ENCODE results near the gene KCNA2.

The KCNA2 gene

GRCh38 chr1:110633646-110634030 is 27.5 kb upstream of the KCNA2 start:
- Histone ChIP-seq H3K4me2 (ENCODE audit: insufficient read depth, low read length) (no peak overlapping the region), H3K4me1 (ENCODE audit: insufficient read depth, low read length) (peaks cover 22% of the 10 kb centered on the region), H3K9ac (ENCODE audit: low read depth, low read length) (no peak overlapping the region)

GRCh38 chr1:110631836-110632620 is 25.9 kb upstream of the KCNA2 start:
- H3K4me1 ChIP-seq (ENCODE audit: insufficient read depth, low read length): peaks cover 22% of the 10 kb centered on the region
- no peak overlapping the region for H3K9ac ChIP-seq (ENCODE audit: low read depth, low read length)
- H3K79me2 ChIP-seq (ENCODE audit: insufficient read depth, low read length): no peaks in the 10 kb centered on the region
- no peak for DNase-seq
- no peaks in the 10 kb centered on the region for H3K27me3 ChIP-seq (ENCODE audit: insufficient read depth, low read length, poor library complexity)
- ATAC-seq (ENCODE audit: insufficient read depth, low read depth): no peak
- no peaks in the 10 kb centered on the region for H3K9me3 ChIP-seq (ENCODE audit: insufficient read depth, low read length, severe bottlenecking)
- no peaks in the 10 kb centered on the region for H3K36me3 ChIP-seq (ENCODE audit: insufficient read depth, low read length)
- no peak overlapping the region for H3K4me3 ChIP-seq (ENCODE audit: low read depth in 1 of 2, low read length in 2 of 2)
- TF ChIP-seq CTCF (IDR thresholded peaks at IDR 0.05; ENCODE audit: borderline replicate concordance, extremely low read depth, low read length, poor library complexity, severe bottlenecking): no peak
- no peak for TF ChIP-seq EZH2 (IDR thresholded peaks at IDR 0.05; ENCODE audit: borderline replicate concordance, low read depth, low read length, severe bottlenecking)
- no peak overlapping the region for H3K4me2 ChIP-seq (ENCODE audit: insufficient read depth, low read length)
- no peak overlapping the region for H2AFZ ChIP-seq (ENCODE audit: low read depth, low read length)
- H3K27ac ChIP-seq (ENCODE audit: low read length): peak overlapping the region; percentile 31
- no peaks in the 10 kb centered on the region for H4K20me1 ChIP-seq (ENCODE audit: insufficient read depth, low read length)

More at GRCh38 chr1:110633646-110634030, 27.5 kb upstream of the KCNA2 start:
- Histone ChIP-seq H2AFZ (ENCODE audit: low read depth, low read length) (no peak overlapping the region), H4K20me1 (ENCODE audit: insufficient read depth, low read length) (no peaks in the 10 kb centered on the region), H3K27me3 (ENCODE audit: insufficient read depth, low read length, poor library complexity) (no peaks in the 10 kb centered on the region), H3K27ac (ENCODE audit: low read length) (no peak overlapping the region), H3K9me3 (ENCODE audit: insufficient read depth, low read length, severe bottlenecking) (no peaks in the 10 kb centered on the region), H3K36me3 (ENCODE audit: insufficient read depth, low read length) (no peaks in the 10 kb centered on the region), H3K4me3 (ENCODE audit: low read depth in 1 of 2, low read length in 2 of 2) (no peak overlapping the region), H3K79me2 (ENCODE audit: insufficient read depth, low read length) (no peaks in the 10 kb centered on the region)
- TF ChIP-seq EZH2 (IDR thresholded peaks at IDR 0.05; ENCODE audit: borderline replicate concordance, low read depth, low read length, severe bottlenecking): no peak
- no peak for DNase-seq
- no peak for ATAC-seq (ENCODE audit: insufficient read depth, low read depth)

GRCh38 chr1:110630839-110631663 is 24.9 kb upstream of the KCNA2 start:
- H3K9me3 ChIP-seq (ENCODE audit: insufficient read depth, low read length, severe bottlenecking): no peaks in the 10 kb centered on the region
- H3K4me1 ChIP-seq (ENCODE audit: insufficient read depth, low read length): peaks cover 19% of the 10 kb centered on the region
- no peak overlapping the region for H3K9ac ChIP-seq (ENCODE audit: low read depth, low read length)
- ATAC-seq (ENCODE audit: insufficient read depth, low read depth) (peak; percentile 87), DNase-seq (peak; percentile 81)
- no peaks in the 10 kb centered on the region for H3K27me3 ChIP-seq (ENCODE audit: insufficient read depth, low read length, poor library complexity)
- H3K4me2 ChIP-seq (ENCODE audit: insufficient read depth, low read length): peak overlapping the region; percentile 48
- H3K36me3 ChIP-seq (ENCODE audit: insufficient read depth, low read length): no peaks in the 10 kb centered on the region
- H3K79me2 ChIP-seq (ENCODE audit: insufficient read depth, low read length): no peaks in the 10 kb centered on the region
- TF ChIP-seq CTCF (IDR thresholded peaks at IDR 0.05; ENCODE audit: borderline replicate concordance, extremely low read depth, low read length, poor library complexity, severe bottlenecking) (peak; percentile 95), EZH2 (IDR thresholded peaks at IDR 0.05; ENCODE audit: borderline replicate concordance, low read depth, low read length, severe bottlenecking) (no peak)
- H4K20me1 ChIP-seq (ENCODE audit: insufficient read depth, low read length): no peaks in the 10 kb centered on the region
- peak overlapping the region; percentile 47 for H2AFZ ChIP-seq (ENCODE audit: low read depth, low read length)
- H3K27ac ChIP-seq (ENCODE audit: low read length): peak overlapping the region; percentile 31; the same call in 1 of the 2 replicates
- peak overlapping the region in 1 of 2 experiments; percentile 9; a peak in 1 of 4 replicates for H3K4me3 ChIP-seq (ENCODE audit: low read depth in 1 of 2, low read length in 2 of 2)

Measured in DND-41 (cell line).